GM12878 (cell line): ENCODE data around the gene NCKIPSD. TPM values are rescaled to one million over a fixed set of nuclear protein-coding genes. Genes with fewer than 3 reads are reported as not detected.

Source experiments
- BHLHE40 ChIP-seq, 2 experiments: fragments of 450-650 bp in 1 of 2; IDR thresholded peaks; 2 replicates each; pipeline ENCODE4 v1.6.1; 2011 to 2017; ENCODE audit warnings: low read depth in 2 of 2, borderline replicate concordance in 1 of 2, improper control_type of control experiment in 1 of 2, low read length in 1 of 2, mild to moderate bottlenecking in 1 of 2
- BRCA1 ChIP-seq: IDR thresholded peaks from 2 replicates; pipeline ENCODE4 v1.6.1; 2011; ENCODE audit warnings: low read depth, low read length, improper control_type of control experiment
- CBX5 ChIP-seq: sonication (generic); IDR thresholded peaks from 2 replicates; pipeline ENCODE4 v1.6.1; 2016; ENCODE audit warnings: low read depth, moderate library complexity, mild to moderate bottlenecking, inconsistent platforms
- CEBPB ChIP-seq, 2 experiments: fragments of 150-350 bp in 1 of 2; IDR thresholded peaks; 2 replicates each; pipeline ENCODE4 v1.6.1; 2012 to 2014; ENCODE audit warnings: low read depth in 2 of 2, low read length in 2 of 2, borderline replicate concordance in 1 of 2, inconsistent platforms in 1 of 2
- CREB1 ChIP-seq: IDR thresholded peaks from 2 replicates; pipeline ENCODE4 v1.6.1; 2012; ENCODE audit warnings: low read depth, mild to moderate bottlenecking, inconsistent platforms
- DPF2 ChIP-seq: fragments of 450-650 bp; IDR thresholded peaks from 2 replicates; pipeline ENCODE4 v1.6.1; 2017; ENCODE audit warnings: mild to moderate bottlenecking
- E2F8 ChIP-seq: fragments of 450-650 bp; IDR thresholded peaks from 2 replicates; pipeline ENCODE4 v1.6.1; 2018; ENCODE audit warnings: mild to moderate bottlenecking, low read depth, moderate library complexity; ENCODE audit not compliant: partially characterized antibody
- EED ChIP-seq: sonication (generic); IDR thresholded peaks from 2 replicates; pipeline ENCODE4 v1.6.1; 2016; ENCODE audit warnings: antibody characterized with exemption, low read depth
- ESRRA ChIP-seq: IDR thresholded peaks from 2 replicates; pipeline ENCODE4 v1.6.1; 2012; ENCODE audit warnings: mild to moderate bottlenecking, low read length, improper control_type of control experiment
- FOXK2 ChIP-seq: fragments of 450-650 bp; IDR thresholded peaks from 2 replicates; pipeline ENCODE4 v1.6.1; 2017; ENCODE audit warnings: mild to moderate bottlenecking, moderate library complexity
- GATAD2B ChIP-seq: fragments of 450-650 bp; conservative IDR thresholded peaks from 2 replicates; pipeline ENCODE4 v1.6.1; 2017; ENCODE audit warnings: low read depth, mild to moderate bottlenecking, moderate library complexity
- HCFC1 ChIP-seq: fragments of 150-350 bp; IDR thresholded peaks from 2 replicates; pipeline ENCODE4 v1.6.1; 2014; ENCODE audit warnings: low read length
- HDAC6 ChIP-seq: fragments of 200-600 bp; sonication (generic); IDR thresholded peaks from one replicate; pipeline ENCODE4 v1.8.0; 2017; ENCODE audit warnings: antibody characterized with exemption; ENCODE audit not compliant: unreplicated experiment
- HSF1 ChIP-seq: fragments of 150-350 bp; IDR thresholded peaks from 2 replicates; pipeline ENCODE4 v1.6.1; 2014; ENCODE audit warnings: mild to moderate bottlenecking, low read depth, low read length
- IKZF1 ChIP-seq: fragments of 450-650 bp; conservative IDR thresholded peaks from 2 replicates; pipeline ENCODE4 v1.6.1; 2017; ENCODE audit warnings: antibody characterized with exemption, mild to moderate bottlenecking
- JUND ChIP-seq: IDR thresholded peaks from 2 replicates; pipeline ENCODE4 v1.6.1; 2012; ENCODE audit warnings: low read depth, mild to moderate bottlenecking, low read length, improper control_type of control experiment, moderate library complexity
- MTA2 ChIP-seq: fragments of 450-650 bp; IDR thresholded peaks from 2 replicates; pipeline ENCODE4 v1.6.1; 2016; ENCODE audit warnings: low read depth, mild to moderate bottlenecking, moderate library complexity
- MTA3 ChIP-seq: IDR thresholded peaks from 2 replicates; pipeline ENCODE4 v1.6.1; 2012; ENCODE audit warnings: low read length, inconsistent platforms, borderline replicate concordance
- MXI1 ChIP-seq: fragments of 150-350 bp; IDR thresholded peaks from 2 replicates; pipeline ENCODE4 v1.6.1; 2011; ENCODE audit warnings: low read depth, mild to moderate bottlenecking, inconsistent platforms, low read length, improper control_type of control experiment
- NR2C1 ChIP-seq: fragments of 450-650 bp; IDR thresholded peaks from 2 replicates; pipeline ENCODE4 v1.6.1; 2017; ENCODE audit warnings: antibody characterized with exemption, mild to moderate bottlenecking, moderate library complexity
- POU2F2 ChIP-seq: IDR thresholded peaks from 3 replicates; pipeline ENCODE4 v1.6.1; 2011; ENCODE audit warnings: low read depth, mild to moderate bottlenecking, low read length, borderline replicate concordance
- RAD21 ChIP-seq: IDR thresholded peaks from 2 replicates; pipeline ENCODE4 v1.6.1; 2011; ENCODE audit warnings: mild to moderate bottlenecking, low read depth, low read length, moderate library complexity; ENCODE audit not compliant: insufficient read depth
- RFX5 ChIP-seq: IDR thresholded peaks from 2 replicates; pipeline ENCODE4 v1.6.1; 2011; ENCODE audit warnings: low read depth, low read length, improper control_type of control experiment
- SMARCA5 ChIP-seq: fragments of 450-650 bp; IDR thresholded peaks from 2 replicates; pipeline ENCODE4 v1.6.1; 2017; ENCODE audit warnings: mild to moderate bottlenecking
- SUZ12 ChIP-seq: fragments of 200-600 bp; sonication (generic); IDR thresholded peaks from one replicate; pipeline ENCODE4 v1.6.1; 2018; ENCODE audit warnings: antibody characterized with exemption, mild to moderate bottlenecking; ENCODE audit not compliant: unreplicated experiment
- ZBTB33 ChIP-seq: fragments of 450-650 bp; IDR thresholded peaks from 2 replicates; pipeline ENCODE4 v1.6.1; 2017; ENCODE audit warnings: mild to moderate bottlenecking
- polyA plus RNA-seq, 11 experiments: library from polyadenylated mRNA; depleted of rRNA in 4 of 11; unstranded in 6 of 11; stranded (reverse) in 5 of 11; fragments of >200 nt; fragmentation: Nextera tagmentation in 4 of 11; fragmentation: Illumina TruSeq in 1 of 11; extraction: Ambion mirVana in 4 of 11; extraction: Trizol in 1 of 11; gene quantifications; 1 replicate in 1 of 11; 2 replicates in 10 of 11; pipeline versions ENCODE4 v1.2.1 to v1.2.3, GENCODE V29; 2011 to 2016; ENCODE audit warnings: inconsistent platforms in 2 of 11, missing spikeins in 2 of 11, low read depth in 1 of 11
- total RNA-seq, 4 experiments: library from RNA; depleted of rRNA in 3 of 4; stranded (reverse); fragments of >200 nt in 3 of 4; fragmentation: Illumina TruSeq in 1 of 4; extraction: Trizol in 1 of 4; gene quantifications; 2 replicates each; pipeline versions ENCODE4 v1.2.1 to v1.2.3, GENCODE V29; 2013 to 2021

Gene NCKIPSD
- total and polyA plus RNA-seq, 10 of the 15 experiments (the other 5 are each of a cell fraction or from before 2014, with no cell fraction given) = 0.93 to 31.6 (median 15.2) TPM

GRCh38 chr3:48663489-48664312 lies 22.0 kb downstream of the NCKIPSD start (continued):
- TF ChIP-seq CEBPB (IDR thresholded peaks at IDR 0.05; ENCODE audit: borderline replicate concordance in 1 of 2, low read depth in 2 of 2, low read length in 2 of 2) = no peak
- peak; percentile 46; the same call in 1 of the 2 replicates for TF ChIP-seq MXI1
- 0 out of 2 replicates have a peak, but pooled peaks have one; percentile 37 for TF ChIP-seq BRCA1
- TF ChIP-seq JUND = peak; percentile 50; the same call in 1 of the 2 replicates
- TF ChIP-seq MTA2 = no peak
- peak; percentile 37; the same call in 1 of the 3 replicates for TF ChIP-seq POU2F2
- TF ChIP-seq RAD21 = no peak
- TF ChIP-seq RFX5 = peak; percentile 50
- no peak for TF ChIP-seq MTA3
- no peak for TF ChIP-seq HCFC1
- no peak for TF ChIP-seq SUZ12
- no peak for TF ChIP-seq HSF1
- no peak for TF ChIP-seq E2F8
- TF ChIP-seq CBX5 = no peak
- TF ChIP-seq GATAD2B = peak; percentile 76
- TF ChIP-seq SMARCA5 = no peak
- TF ChIP-seq ZBTB33 = no peak
- TF ChIP-seq BHLHE40 (IDR thresholded peaks at IDR 0.05; ENCODE audit: borderline replicate concordance in 1 of 2, low read depth in 2 of 2, low read length in 1 of 2) = peak; percentile 89 to 94
- TF ChIP-seq IKZF1 = peak; percentile 73
- TF ChIP-seq FOXK2 = peak; percentile 68
- peak; percentile 64 for TF ChIP-seq DPF2
- no peak for TF ChIP-seq ESRRA
- TF ChIP-seq NR2C1 = no peak
- no peak for TF ChIP-seq HDAC6
- TF ChIP-seq EED = no peak; the same call in 1 of the 2 replicates
- TF ChIP-seq CREB1 = peak; percentile 73
